SKM-1 treated with dmso at 0.1 percent for 144 hours (cell line): ENCODE results near the gene IGF2BP1.

ENCODE experiments used
- DNase-seq: peaks from one replicate; lab custom pipeline; 2025; ENCODE audit not compliant: unreplicated experiment; lab: John Stamatoyannopoulos, UW

IGF2BP1 gene

DNA sequence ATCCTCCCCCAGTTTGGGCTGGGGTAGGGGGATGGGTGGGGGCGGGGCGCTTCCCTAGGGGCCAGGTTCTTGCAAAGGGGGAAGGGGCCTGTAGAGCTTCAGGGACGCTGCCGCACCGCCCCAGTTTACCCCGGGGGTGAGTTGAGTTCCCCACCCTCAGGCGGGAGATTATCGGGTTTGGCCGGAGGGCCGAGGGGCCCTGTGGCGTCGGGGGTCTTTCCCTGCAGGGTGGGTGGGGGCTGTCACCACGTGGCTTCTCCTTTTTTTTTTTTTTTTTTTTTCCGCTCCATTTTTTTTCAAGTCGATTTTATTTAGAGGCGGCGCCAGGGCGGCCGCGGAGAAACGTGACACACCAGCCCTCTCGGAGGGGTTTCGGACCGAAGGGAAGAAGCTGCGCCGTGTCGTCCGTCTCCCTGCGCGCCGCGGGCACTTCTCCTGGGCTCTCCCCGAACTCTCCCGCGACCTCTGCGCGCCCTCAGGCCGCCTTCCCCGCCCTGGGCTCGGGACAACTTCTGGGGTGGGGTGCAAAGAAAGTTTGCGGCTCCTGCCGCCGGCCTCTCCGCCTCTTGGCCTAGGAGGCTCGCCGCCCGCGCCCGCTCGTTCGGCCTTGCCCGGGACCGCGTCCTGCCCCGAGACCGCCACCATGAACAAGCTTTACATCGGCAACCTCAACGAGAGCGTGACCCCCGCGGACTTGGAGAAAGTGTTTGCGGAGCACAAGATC is at the start of gene IGF2BP1:
IGF2BP1 (plus strand) TSS at position 283 of the 724 bp plus-strand sequence; CDS start at position 644, 361 bp downstream.
- DNase-seq, result peak; percentile 16

DNA sequence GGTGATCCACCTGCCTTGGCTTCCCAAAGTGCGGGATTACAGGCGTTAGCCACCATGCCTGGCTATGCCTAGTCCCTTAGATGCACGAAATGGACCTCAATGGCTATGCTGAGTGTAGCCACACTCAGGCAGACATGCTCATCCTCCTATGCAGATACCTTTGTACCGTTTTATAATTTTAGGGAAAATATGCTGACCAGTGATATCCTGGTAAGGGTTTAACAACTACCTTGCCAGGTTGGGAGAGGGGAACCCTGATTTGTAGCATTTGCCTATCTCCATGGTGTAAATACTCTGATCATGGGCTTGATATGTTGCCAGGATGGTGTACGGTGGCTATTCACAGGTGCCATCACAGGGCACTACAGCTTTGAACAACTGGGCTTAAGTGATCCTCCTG is 45.6 kb upstream of the IGF2BP1 start:
- no peak for DNase-seq

- no peak for DNase-seq
Measured at GRCh38 chr17:48952904-48953303, 44.3 kb upstream of the IGF2BP1 start.

GRCh38 chr17:48954300-48954755 is 42.9 kb upstream of the IGF2BP1 start:
- peak; percentile 11 for DNase-seq

DNA sequence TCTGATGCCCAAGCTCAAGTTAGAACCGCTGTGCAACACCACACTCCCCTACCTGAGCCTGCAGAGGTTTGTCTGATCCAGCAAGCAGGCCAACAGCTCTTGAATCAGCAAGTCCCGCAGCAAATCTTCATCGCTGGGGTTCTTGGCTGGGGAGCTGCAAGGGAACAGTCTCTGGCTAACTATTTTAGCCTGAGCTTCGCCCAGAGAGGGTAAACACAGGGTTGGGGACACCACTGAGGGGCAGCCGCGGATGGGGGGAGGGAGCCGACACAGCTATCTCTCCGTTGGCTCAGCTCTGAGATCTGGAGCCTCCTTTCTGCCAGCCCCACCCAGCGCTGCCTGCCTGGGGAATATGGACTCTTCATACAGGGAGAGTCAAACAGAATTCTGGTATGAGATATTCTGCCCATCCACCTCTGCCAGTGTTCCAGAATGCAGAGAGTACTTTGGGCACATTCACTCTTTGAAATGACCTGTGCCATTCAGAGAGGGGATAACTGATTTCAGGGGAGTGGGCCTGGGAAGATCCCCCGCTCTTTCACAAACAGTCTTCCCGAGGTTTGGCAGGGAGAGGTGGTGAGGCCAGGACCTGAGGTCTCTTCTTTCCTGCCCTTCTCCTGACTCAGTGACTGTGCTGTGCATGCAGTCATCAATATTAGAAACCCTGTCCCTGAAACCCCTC is 36.2 kb upstream of the IGF2BP1 start:
- no peak for DNase-seq

DNA sequence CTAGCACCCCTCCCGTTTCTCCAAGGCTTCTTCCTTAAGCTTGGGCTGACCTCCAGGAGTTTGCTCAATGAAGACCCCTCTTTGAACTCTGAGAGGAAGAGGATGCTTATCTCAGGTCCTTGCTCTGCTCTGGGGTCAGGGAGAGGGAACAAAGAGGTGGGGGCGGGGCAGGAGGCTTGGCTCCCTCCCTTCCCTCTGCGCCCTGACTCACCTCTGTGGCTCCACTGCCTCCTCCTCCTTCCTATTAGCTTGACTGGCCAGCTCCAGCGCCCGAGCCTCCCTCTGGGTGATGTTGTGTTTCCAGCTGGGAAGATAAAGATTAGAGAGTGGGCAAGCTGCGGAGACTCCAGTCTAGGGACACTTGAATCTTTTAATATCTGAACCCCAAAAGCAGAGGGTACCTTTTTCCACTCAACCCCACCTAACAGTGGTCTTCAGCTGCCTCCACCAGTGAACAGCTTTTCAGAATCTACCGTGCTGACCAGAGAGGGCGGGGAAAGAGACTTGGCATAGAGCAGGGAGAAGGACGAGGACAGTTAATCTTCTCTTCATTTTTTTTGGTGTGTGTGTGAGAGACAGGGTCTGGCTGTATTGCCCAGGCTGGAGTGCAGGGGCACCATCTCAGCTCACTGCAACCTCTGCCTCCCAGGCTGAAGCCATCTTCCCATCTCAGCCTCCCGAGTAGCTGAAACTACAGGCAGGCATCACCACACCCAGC is 35.5 kb upstream of the IGF2BP1 start:
- peak; percentile 25 for DNase-seq

DNA sequence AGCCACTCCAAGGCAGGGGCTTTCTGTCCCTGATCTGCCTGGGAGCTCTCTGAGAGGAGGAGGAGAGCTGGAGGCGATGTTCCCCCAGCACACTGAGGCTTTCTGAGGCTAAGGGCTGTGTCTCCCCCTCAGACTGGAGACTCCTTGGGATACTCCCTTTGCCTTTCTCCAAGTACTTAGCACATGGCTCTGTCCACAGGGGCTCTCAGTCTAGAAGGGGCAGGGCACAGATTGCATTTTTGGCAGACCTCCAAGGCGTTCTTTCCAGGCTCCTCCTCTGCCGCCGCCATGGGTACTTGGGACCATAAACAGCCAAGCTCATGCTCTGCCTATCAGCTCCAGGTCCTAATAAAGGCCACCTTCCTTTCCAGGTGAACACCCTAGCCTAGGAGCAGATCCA is 27.0 kb upstream of the IGF2BP1 start:
- DNase-seq, result no peak

- no peak for DNase-seq
Measured at GRCh38 chr17:48970865-48971687, 26.1 kb upstream of the IGF2BP1 start.

- no peak for DNase-seq
Measured at GRCh38 chr17:48972749-48973097, 24.5 kb upstream of the IGF2BP1 start.

DNA sequence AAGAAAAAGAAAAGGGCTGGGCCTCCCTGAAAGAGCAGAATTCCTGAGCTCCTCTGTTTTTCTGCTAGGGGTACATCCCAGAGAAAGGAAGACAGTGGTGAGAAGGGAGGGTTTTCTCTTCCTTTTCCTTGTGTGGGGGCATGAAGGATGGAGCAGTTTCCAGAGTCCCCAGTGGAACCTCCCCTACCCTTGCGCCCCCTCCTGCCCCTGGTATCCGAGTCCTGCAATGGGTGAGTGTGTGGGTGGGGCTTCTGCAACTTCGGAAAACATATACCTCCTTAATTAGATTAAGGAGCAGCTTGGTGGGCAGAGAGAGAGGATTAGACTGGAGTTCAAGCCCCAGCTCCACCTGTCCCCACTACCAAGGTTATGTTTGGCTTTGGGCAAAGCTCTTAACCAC is 23.4 kb upstream of the IGF2BP1 start:
- DNase-seq, result no peak

DNA sequence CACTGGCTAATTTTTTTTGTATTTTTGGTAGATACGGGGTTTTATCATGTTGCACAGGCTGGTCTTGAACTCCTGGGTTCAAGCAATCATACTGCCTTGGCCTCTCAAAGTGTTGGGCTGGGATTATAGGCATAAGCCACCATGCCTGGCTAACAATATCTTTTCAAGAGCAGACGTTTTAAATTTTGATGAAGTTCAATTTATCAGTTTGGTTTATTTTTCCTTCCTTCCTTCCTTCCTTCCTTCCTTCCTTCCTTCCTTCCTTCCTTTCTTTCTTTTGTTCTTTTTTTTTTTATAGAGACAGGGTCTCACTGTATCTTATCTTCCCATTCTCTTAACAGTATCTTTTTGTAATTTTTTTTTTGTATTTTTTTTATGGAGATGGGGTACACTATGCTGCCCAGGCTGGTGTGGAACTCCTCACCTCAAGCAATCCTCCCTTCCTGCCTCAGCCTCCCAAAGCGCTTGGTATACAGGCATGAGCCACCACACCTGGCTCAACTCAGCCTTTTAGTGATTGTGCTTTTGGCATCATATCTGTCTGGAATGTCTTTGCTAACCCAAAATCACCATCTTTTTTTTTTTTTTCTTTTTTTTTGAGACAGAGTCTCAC is 15.2 kb upstream of the IGF2BP1 start:
- DNase-seq, result no peak

GRCh38 chr17:48985436-48986245 is 11.5 kb upstream of the IGF2BP1 start:
- DNase-seq, result no peak

- DNase-seq, result no peak
Measured at GRCh38 chr17:48989100-48989499, 8.1 kb upstream of the IGF2BP1 start.

DNA sequence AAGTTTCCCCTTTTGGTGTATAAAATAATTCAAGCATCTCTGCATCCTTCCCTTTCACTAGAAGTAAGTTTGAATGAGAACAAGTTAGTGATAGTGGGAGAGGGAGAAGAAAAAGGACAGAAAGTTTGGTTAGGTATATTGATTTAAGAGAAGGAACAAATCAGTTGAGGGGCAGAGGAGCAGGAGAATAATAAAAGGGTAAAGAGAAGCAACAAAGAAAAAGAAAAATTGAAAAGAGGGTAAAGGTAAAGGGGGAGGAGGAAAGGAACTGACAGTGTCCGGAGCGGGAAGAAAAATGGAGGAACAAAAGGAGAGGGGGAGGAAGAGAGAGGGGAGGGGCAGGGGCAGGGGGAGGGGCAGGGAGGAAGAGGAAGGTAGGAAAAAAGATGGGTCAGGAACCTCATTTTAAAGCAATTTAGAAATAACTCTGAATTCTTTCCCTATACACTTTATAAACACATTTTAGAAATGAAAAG is 6.3 kb upstream of the IGF2BP1 start:
- DNase-seq, result peak; percentile 16

DNA sequence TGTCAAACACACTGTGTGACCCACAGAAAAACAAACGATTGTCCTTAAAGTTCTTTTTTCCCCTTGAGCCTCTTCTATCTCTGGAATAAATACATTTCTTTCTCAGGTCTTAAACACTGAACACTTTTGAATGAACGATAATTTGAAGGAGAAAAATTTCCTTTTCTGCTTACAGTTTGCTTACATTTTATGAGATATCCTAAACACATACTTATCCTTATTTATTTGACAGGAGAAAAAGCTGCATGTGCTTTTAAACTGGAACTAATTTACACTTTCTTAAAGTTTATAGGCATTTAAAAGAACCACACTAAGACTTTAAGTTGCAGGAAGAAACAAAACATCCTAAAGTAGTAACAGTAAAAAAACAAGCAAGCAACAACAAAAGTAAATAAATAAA is 4.7 kb upstream of the IGF2BP1 start:
- no peak for DNase-seq

DNA sequence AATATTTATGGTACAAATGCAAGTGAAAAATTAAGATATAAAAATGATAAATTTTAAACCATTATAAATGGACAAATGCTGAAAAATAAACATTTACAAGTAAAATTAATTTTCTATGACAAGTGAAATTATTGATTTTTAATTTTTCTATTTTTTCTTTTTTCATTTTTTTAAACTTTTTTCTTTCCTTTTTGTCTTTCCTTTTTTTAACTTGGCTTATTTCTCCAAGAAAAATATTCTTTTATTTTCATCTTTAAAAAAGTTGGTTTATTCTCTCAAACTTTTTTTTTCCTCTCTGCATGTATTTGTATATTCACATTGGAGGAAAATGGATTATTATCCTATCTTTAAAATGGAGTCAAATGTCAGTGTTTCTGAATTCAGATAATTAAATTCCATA is 3.9 kb upstream of the IGF2BP1 start:
- DNase-seq, result no peak

DNA sequence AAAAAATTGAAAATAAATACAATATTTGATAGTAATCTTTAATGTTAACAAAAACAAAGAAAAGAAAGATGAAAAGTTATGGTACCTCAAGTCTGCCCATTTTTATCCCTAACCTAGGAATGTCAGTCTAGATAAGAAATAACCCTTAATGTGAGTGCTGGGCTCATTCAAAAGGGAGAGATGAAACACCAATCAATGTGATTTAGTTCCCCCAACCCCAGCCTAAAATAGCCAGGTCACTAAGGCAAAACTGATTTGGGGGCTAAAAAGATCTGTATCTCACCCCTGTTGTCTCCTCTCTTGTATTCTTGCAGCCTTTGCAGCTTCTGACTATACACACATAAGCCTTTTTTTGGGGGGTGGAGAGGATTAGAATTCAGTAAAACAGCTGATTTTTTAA is 3.2 kb upstream of the IGF2BP1 start:
- no peak for DNase-seq

GRCh38 chr17:48994549-48995303 is 2.5 kb upstream of the IGF2BP1 start:
- no peak for DNase-seq
